K562 (cell line): Measurements from ENCODE around the gene UNC119. TPM values are rescaled to one million over a fixed set of nuclear protein-coding genes. Genes with fewer than 3 reads are reported as not detected.

Source experiments
- CBFB ChIP-seq: sonication (generic); formaldehyde crosslinking; IDR thresholded peaks from 2 replicates; pipeline ENCODE4 v1.4.0; 2020; ENCODE audit warnings: mild to moderate bottlenecking, missing genetic modification reagents
- CXXC5 ChIP-seq: fragments of 250-450 bp; sonication (Bioruptor Pico); IDR thresholded peaks from 2 replicates; pipeline ENCODE4 v1.8.0; 2022; ENCODE audit warnings: inconsistent platforms, mild to moderate bottlenecking, moderate library complexity
- FOS ChIP-seq: IDR thresholded peaks from 3 replicates; pipeline ENCODE4 v1.6.1; 2011; ENCODE audit not compliant: insufficient read length; ENCODE audit errors: extremely low read depth
- FOSL1 ChIP-seq: fragments of 200-800 bp; sonication (Bioruptor generic); conservative IDR thresholded peaks from 2 replicates; pipeline ENCODE4 v1.6.1; 2016; ENCODE audit warnings: missing genetic modification characterization, missing compliant biosample characterization
- GTF2E2 ChIP-seq: fragments of 200-800 bp; sonication (Bioruptor generic); IDR thresholded peaks from 2 replicates; pipeline ENCODE4 v1.6.1; 2016; ENCODE audit warnings: missing genetic modification characterization, missing compliant biosample characterization
- HDAC6 ChIP-seq: IDR thresholded peaks from 2 replicates; pipeline ENCODE4 v1.6.1; 2012; ENCODE audit warnings: low read depth, mild to moderate bottlenecking, control low read depth, inconsistent platforms, low read length, moderate library complexity
- HEY1 ChIP-seq: fragments of 250-450 bp; sonication (Bioruptor Pico); IDR thresholded peaks from 2 replicates; pipeline ENCODE4 v1.5.0; 2020; ENCODE audit warnings: mild to moderate bottlenecking, moderate library complexity, borderline replicate concordance
- L3MBTL2 ChIP-seq: fragments of 450-650 bp; IDR thresholded peaks from 2 replicates; pipeline ENCODE4 v1.6.1; 2016; ENCODE audit warnings: mild to moderate bottlenecking, moderate library complexity
- NCOA6 ChIP-seq: fragments of 450-650 bp; IDR thresholded peaks from 2 replicates; pipeline ENCODE4 v1.6.1; 2017; ENCODE audit warnings: mild to moderate bottlenecking
- POLR3G ChIP-seq: IDR thresholded peaks from 2 replicates; pipeline ENCODE4 v1.6.1; 2011; ENCODE audit not compliant: insufficient read length, insufficient replicate concordance; ENCODE audit errors: extremely low read depth
- PURB ChIP-seq: sonication (generic); formaldehyde crosslinking; IDR thresholded peaks from 2 replicates; pipeline ENCODE4 v1.9.0; 2021; ENCODE audit warnings: low read depth, mild to moderate bottlenecking, missing genetic modification reagents
- RBM39 ChIP-seq: fragments of 200-400 bp; formaldehyde crosslinking; optimal IDR thresholded peaks from 2 replicates; pipeline ENCODE3; 2018; ENCODE audit warnings: low read depth, low read length
- SAP30 ChIP-seq: fragments of 200-600 bp; sonication (generic); IDR thresholded peaks from 2 replicates; pipeline ENCODE4 v1.6.1; 2012; ENCODE audit warnings: borderline replicate concordance, low read depth, mild to moderate bottlenecking, moderate library complexity, low read length, control low read depth, inconsistent platforms; ENCODE audit not compliant: insufficient read depth, poor library complexity, severe bottlenecking
- SMC3 ChIP-seq: conservative IDR thresholded peaks from 2 replicates; pipeline ENCODE4 v1.6.1; 2011; ENCODE audit warnings: low read depth, low read length, improper control_type of control experiment; ENCODE audit not compliant: insufficient read depth
- SRSF3 ChIP-seq: fragments of 200-400 bp; formaldehyde crosslinking; IDR thresholded peaks from 2 replicates; pipeline ENCODE4 v1.6.1; 2016; ENCODE audit warnings: mild to moderate bottlenecking, low read length, moderate library complexity; ENCODE audit not compliant: insufficient read depth
- TAF9B ChIP-seq: fragments of 450-650 bp; IDR thresholded peaks from 2 replicates; pipeline ENCODE4 v1.6.1; 2018; ENCODE audit warnings: mild to moderate bottlenecking; ENCODE audit not compliant: partially characterized antibody
- WHSC1 ChIP-seq: IDR thresholded peaks from one replicate; pipeline ENCODE4 v1.6.1; 2012; ENCODE audit warnings: low read length, control low read depth, inconsistent platforms
- ZEB2 ChIP-seq: fragments of 450-650 bp; IDR thresholded peaks from 2 replicates; pipeline ENCODE4 v1.6.1; 2016
- ZNF24 ChIP-seq: fragments of 450-650 bp; IDR thresholded peaks from 2 replicates; pipeline ENCODE4 v1.6.1; 2016
- ZNF263 ChIP-seq: sonication (generic); formaldehyde crosslinking; IDR thresholded peaks from 2 replicates; pipeline ENCODE4 v1.8.0; 2022; ENCODE audit warnings: mild to moderate bottlenecking, missing genetic modification reagents, borderline replicate concordance
- ZNF408 ChIP-seq: fragments of 250-450 bp; sonication (Bioruptor Pico); IDR thresholded peaks from 2 replicates; pipeline ENCODE4 v1.4.0; 2020; ENCODE audit warnings: low read depth, mild to moderate bottlenecking, moderate library complexity
- ZNF586 ChIP-seq: fragments of 450-650 bp; formaldehyde crosslinking; conservative IDR thresholded peaks from 2 replicates; pipeline ENCODE4 v1.4.0; 2020; ENCODE audit warnings: mild to moderate bottlenecking, moderate library complexity
- polyA plus RNA-seq, 8 experiments: library from polyadenylated mRNA; depleted of rRNA in 4 of 8; stranded (reverse) in 5 of 8; unstranded in 3 of 8; fragments of >200 nt; fragmentation: Nextera tagmentation in 2 of 8; fragmentation: Illumina TruSeq in 1 of 8; extraction: Ambion mirVana in 2 of 8; extraction: Trizol in 1 of 8; gene quantifications; 2 replicates each; pipeline versions ENCODE4 v1.2.1 to v1.2.3, GENCODE V29; 2011 to 2014; ENCODE audit warnings: inconsistent platforms in 1 of 8, missing spikeins in 1 of 8
- total RNA-seq, 7 experiments: library from RNA; depleted of rRNA in 6 of 7; stranded (reverse); fragments of >200 nt in 6 of 7; fragmentation: Illumina TruSeq in 2 of 7; extraction: Trizol in 2 of 7; gene quantifications; 2 replicates each; pipeline versions ENCODE4 v1.2.1 to v1.2.3, GENCODE V29; 2011 to 2021; ENCODE audit warnings: low replicate concordance in 1 of 7
- TF ChIP-seq, protein P1 (sequence below): sonication (generic); formaldehyde crosslinking; IDR thresholded peaks from 2 replicates; pipeline ENCODE4 v1.4.0; 2020; ENCODE audit warnings: mild to moderate bottlenecking, missing genetic modification reagents
- TF ChIP-seq, protein P2 (sequence below): sonication (generic); formaldehyde crosslinking; IDR thresholded peaks from 2 replicates; pipeline ENCODE4 v1.8.0; 2022; ENCODE audit warnings: mild to moderate bottlenecking, missing genetic modification reagents
- TF ChIP-seq, protein P3 (sequence below): sonication (generic); formaldehyde crosslinking; IDR thresholded peaks from 2 replicates; pipeline ENCODE4 v1.5.0; 2020; ENCODE audit warnings: missing genetic modification reagents

The UNC119 gene
- total and polyA plus RNA-seq, 9 of the 15 experiments (the other 6 are each of a cell fraction or from before 2014, with no cell fraction given), result 0.37 to 47.7 (median 16.3) TPM

DNA sequence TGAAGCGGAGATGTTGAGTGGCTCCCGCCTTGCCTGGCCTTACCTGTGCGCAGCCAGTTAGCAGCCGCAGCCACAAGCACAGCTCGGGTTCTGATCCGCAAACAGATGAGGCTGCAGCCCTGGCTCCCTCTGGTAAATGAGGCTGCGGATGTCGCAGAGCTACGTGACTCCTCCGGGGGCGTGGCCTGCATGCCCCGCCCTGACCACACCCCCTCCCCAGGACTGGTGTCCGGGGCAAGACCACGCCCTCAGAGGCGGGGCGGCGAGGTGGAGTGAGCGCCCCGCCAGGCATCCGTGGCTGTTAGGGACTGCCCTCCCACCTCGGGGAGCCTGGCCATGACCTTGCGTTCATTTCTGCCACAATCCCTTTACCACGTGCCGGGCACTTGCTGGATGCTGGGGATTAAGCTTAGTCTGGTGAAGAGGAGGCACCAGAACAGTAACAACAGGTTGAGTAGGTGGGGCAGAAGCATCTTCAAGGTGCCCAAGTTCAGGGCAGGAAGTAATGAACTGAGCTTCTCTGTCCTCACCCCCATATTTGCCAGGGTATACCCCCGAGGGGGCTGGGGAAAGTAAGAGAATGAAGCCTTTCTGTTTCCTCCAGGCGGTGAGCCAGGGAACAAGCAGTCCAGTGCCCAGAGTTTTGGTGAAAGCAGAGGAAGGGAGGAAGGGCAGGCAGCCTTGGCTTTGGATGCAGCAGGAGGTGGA, 24.5 kb upstream of the UNC119 start, which contains the start of gene ALDOC (continued):
- no peak for TF ChIP-seq HEY1
- TF ChIP-seq, protein P1, sequence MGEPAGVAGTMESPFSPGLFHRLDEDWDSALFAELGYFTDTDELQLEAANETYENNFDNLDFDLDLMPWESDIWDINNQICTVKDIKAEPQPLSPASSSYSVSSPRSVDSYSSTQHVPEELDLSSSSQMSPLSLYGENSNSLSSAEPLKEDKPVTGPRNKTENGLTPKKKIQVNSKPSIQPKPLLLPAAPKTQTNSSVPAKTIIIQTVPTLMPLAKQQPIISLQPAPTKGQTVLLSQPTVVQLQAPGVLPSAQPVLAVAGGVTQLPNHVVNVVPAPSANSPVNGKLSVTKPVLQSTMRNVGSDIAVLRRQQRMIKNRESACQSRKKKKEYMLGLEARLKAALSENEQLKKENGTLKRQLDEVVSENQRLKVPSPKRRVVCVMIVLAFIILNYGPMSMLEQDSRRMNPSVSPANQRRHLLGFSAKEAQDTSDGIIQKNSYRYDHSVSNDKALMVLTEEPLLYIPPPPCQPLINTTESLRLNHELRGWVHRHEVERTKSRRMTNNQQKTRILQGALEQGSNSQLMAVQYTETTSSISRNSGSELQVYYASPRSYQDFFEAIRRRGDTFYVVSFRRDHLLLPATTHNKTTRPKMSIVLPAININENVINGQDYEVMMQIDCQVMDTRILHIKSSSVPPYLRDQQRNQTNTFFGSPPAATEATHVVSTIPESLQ (CRISPR knock-in tag), result no peak
- no peak for TF ChIP-seq CBFB
- no peak for TF ChIP-seq POLR3G
- TF ChIP-seq WHSC1, result no peak
- no peak for TF ChIP-seq RBM39
- TF ChIP-seq SAP30, result no peak
- no peak for TF ChIP-seq ZNF586
- TF ChIP-seq SMC3, result no peak
- peak; percentile 94 for TF ChIP-seq L3MBTL2
- no peak for TF ChIP-seq SRSF3
- no peak for TF ChIP-seq ZEB2
- TF ChIP-seq, protein P2, sequence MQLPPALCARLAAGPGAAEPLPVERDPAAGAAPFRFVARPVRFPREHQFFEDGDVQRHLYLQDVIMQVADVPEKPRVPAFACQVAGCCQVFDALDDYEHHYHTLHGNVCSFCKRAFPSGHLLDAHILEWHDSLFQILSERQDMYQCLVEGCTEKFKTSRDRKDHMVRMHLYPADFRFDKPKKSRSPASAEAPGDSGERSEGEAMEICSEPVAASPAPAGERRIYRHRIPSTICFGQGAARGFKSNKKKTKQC (CRISPR knock-in tag), result no peak
- no peak for TF ChIP-seq ZNF408
- TF ChIP-seq ZNF263 (CRISPR knock-in tag), result no peak; the same call in 1 of the 2 replicates
- TF ChIP-seq HDAC6, result no peak
- TF ChIP-seq GTF2E2 (tag), result no peak
- TF ChIP-seq, protein P3, sequence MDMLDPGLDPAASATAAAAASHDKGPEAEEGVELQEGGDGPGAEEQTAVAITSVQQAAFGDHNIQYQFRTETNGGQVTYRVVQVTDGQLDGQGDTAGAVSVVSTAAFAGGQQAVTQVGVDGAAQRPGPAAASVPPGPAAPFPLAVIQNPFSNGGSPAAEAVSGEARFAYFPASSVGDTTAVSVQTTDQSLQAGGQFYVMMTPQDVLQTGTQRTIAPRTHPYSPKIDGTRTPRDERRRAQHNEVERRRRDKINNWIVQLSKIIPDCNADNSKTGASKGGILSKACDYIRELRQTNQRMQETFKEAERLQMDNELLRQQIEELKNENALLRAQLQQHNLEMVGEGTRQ (CRISPR knock-in tag), result peak; percentile 81
- no peak for TF ChIP-seq FOSL1
- TF ChIP-seq FOS, result no peak
- TF ChIP-seq TAF9B, result no peak
- TF ChIP-seq CXXC5 (CRISPR knock-in tag), result peak; percentile 70
- TF ChIP-seq ZNF24, result no peak
- TF ChIP-seq PURB (CRISPR knock-in tag), result no peak
- no peak for TF ChIP-seq NCOA6
